DOHH2 (cell line): ENCODE results near the gene RASSF7.

Source experiments
- CTCF ChIP-seq: fragments of 200-600 bp; sonication (generic); IDR thresholded peaks from one replicate; pipeline ENCODE4 v1.5.1; 2014; ENCODE audit warnings: antibody characterized with exemption, mild to moderate bottlenecking, low read depth, low read length; ENCODE audit not compliant: poor library complexity, severe bottlenecking
- EZH2phosphoT487 ChIP-seq: fragments of 200-600 bp; sonication (generic); IDR thresholded peaks from 2 replicates; pipeline ENCODE4 v1.6.1; 2017; ENCODE audit warnings: borderline replicate concordance, mild to moderate bottlenecking, antibody characterized with exemption, low read length, moderate library complexity, mixed read lengths

DNA sequence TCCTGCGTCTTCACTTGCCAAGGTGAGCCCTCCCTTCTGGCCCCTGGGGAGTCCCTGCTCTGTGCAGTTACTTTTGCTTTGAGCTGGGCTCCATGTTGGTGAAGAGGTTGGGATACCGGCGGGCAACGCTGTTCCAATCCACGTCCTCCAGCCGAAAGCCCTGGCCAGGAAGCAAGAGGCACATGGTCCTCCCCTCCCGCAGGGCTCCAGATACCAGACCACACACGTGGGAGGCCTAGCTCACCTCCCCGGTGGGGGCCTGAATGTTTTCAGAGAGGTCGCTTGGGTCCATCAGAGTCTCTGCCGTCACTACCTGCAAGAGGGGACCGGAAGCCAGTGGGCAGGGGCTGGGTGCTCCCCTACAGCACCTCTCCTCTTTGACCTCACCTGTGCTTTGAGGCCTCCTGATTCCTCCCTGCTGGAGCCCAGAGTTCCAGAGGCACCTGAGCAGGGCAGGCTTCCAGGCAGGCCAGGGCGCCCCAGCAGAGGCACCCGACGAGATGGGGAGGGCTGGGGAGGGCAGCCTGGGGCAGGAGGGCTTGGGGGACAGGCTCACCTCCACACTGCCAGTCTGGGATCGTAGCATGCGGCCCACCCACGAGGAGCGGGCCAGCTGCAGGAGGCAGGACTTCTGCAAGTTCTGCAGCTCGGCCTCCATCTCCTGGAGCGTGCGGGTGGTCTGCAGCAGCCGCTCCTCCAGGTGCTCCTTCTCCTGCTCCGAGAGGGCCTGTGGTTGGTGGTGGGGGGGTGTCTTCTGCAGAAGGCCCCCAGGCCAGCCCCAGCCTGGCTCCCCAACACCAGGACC lies 3.2 kb upstream of the RASSF7 start:
- TF ChIP-seq CTCF (no peak), EZH2phosphoT487 (no peak)
